ENCODE measurements around the gene FAM8A1.

FAM8A1 gene

GRCh38 chr6:17602888-17603287, 2.8 kb downstream of the FAM8A1 start:
- no peak for DNase-seq (ENCODE audit: low spot score)

GRCh38 chr6:17606606-17607005, 6.5 kb downstream of the FAM8A1 start:
- no peak for DNase-seq (ENCODE audit: low spot score)

GRCh38 chr6:17610835-17611234, 10.7 kb downstream of the FAM8A1 start:
- DNase-seq (ENCODE audit: low spot score), result no peak

GRCh38 chr6:17612048-17612447, 11.9 kb downstream of the FAM8A1 start:
- DNase-seq (ENCODE audit: low spot score), result no peak

- no peak for DNase-seq (ENCODE audit: low spot score)
Observed at GRCh38 chr6:17615794-17616193, 15.7 kb downstream of the FAM8A1 start.

GRCh38 chr6:17621003-17621402, 20.9 kb downstream of the FAM8A1 start:
- DNase-seq (ENCODE audit: low spot score), result no peak

- no peak for DNase-seq (ENCODE audit: low spot score)
Observed at GRCh38 chr6:17622144-17622543, 22.0 kb downstream of the FAM8A1 start.

GRCh38 chr6:17624396-17624795, 24.3 kb downstream of the FAM8A1 start:
- DNase-seq (ENCODE audit: low spot score), result no peak

GRCh38 chr6:17628873-17629272, 28.8 kb downstream of the FAM8A1 start:
- no peak for DNase-seq (ENCODE audit: low spot score)

GRCh38 chr6:17629824-17630510, 29.9 kb downstream of the FAM8A1 start:
- no peak for DNase-seq (ENCODE audit: low spot score)

- no peak for DNase-seq (ENCODE audit: low spot score)
Observed at GRCh38 chr6:17630511-17631073, 30.5 kb downstream of the FAM8A1 start.

GRCh38 chr6:17632934-17633333, 32.8 kb downstream of the FAM8A1 start:
- no peak for DNase-seq (ENCODE audit: low spot score)

GRCh38 chr6:17633465-17634188, 33.5 kb downstream of the FAM8A1 start:
- no peak for DNase-seq (ENCODE audit: low spot score)

- no peak for DNase-seq (ENCODE audit: low spot score)
Observed at GRCh38 chr6:17635568-17635967, 35.5 kb downstream of the FAM8A1 start.

- no peak for DNase-seq (ENCODE audit: low spot score)
Observed at GRCh38 chr6:17638212-17638715, 38.2 kb downstream of the FAM8A1 start.

GRCh38 chr6:17640477-17640917, 40.4 kb downstream of the FAM8A1 start:
- DNase-seq (ENCODE audit: low spot score), result no peak

GRCh38 chr6:17648745-17649144, 48.6 kb downstream of the FAM8A1 start:
- no peak for DNase-seq (ENCODE audit: low spot score)

GRCh38 chr6:17650656-17651309, 50.7 kb downstream of the FAM8A1 start:
- no peak for DNase-seq (ENCODE audit: low spot score)

GRCh38 chr6:17653198-17653882, 53.2 kb downstream of the FAM8A1 start:
- DNase-seq (ENCODE audit: low spot score), result no peak

GRCh38 chr6:17656092-17656491, 56.0 kb downstream of the FAM8A1 start:
- no peak for DNase-seq (ENCODE audit: low spot score)

GRCh38 chr6:17656644-17657043, 56.5 kb downstream of the FAM8A1 start:
- no peak for DNase-seq (ENCODE audit: low spot score)

All from germinal center (tissue), 1 donor.